ENCODE results near the gene TMEM98.
"Not testable (repeated sequence)": the region's sequence is repeated elsewhere in the genome, so short reads cannot be mapped to it uniquely, and the experiment has no call there.

Gene TMEM98

DNA sequence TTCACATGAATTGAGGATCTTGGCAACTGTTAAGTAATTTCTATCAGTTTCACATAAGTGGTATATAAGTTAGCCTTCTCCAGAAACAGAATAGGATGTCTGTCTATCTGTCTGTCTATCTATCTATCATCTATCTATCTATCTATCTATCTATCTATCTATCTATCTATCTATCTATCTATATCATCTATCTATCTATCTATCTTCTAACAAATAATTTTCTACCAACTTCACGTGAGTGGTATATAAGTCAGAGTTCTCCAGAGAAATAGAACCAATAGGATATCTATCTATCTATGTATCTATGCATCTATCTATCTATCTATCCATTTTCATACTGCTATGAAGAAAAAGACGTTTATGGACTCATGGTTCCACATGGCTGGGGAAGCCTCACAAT, 52.3 kb downstream of the TMEM98 start:
- DNase-seq (ENCODE audit: low read depth in 2 of 2) = no peak

- not testable (repeated sequence) for DNase-seq (ENCODE audit: low read depth in 2 of 2)
Observed at GRCh38 chr17:32981611-32982010, 53.7 kb downstream of the TMEM98 start.

DNA sequence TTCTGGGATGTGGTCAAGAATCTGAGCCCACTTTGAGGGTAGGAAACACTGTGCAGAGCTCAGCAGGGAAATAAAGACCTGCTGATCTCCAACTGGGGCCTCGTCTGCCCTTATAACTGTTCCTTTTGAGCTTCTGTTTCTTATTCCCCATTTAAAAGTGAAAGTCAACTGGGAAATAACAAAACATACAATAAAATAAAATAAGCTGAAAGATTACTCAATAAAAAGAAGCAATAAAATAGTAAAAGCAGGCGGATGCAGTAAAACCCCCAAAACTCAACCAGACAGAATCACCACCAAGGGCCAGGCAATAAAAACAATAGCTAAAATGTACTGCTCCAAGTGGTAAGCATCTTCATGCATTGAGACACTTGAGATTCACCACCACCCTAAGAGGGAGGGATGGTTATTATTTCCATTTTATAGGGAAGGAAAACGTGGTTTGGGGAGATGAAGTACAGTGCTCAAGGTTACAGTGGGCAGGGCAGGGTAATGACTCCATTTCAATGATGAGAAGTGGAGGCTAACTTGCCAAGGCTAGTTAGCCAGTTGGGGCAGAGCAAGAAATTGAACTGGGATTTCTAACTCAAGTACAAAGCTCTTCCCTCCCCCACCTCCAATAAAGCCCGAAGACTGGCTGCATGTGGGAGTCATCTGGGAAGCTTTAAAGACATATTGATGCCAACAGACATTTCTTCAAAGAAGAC, 57.2 kb downstream of the TMEM98 start:
- DNase-seq (ENCODE audit: low read depth in 2 of 2) = no peak

DNA sequence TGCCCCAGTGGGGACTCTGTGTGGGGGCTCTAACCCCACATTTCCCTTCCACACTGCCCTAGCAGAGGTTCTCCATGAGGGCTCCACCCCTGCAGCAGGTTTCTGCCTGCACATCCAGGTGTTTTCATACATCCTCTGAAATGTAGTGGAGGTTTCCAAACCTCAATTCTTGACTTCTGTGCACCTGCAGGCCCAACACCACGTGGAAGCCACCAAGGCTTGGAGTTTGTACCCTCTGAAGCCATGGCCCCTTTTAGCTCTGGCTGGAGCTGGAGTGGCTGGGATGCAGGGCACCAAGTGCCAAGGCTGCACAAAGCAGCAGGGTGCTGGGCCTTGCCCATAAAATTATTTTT, 59.5 kb downstream of the TMEM98 start:
- DNase-seq (ENCODE audit: low read depth in 2 of 2) = not testable (repeated sequence)

DNA sequence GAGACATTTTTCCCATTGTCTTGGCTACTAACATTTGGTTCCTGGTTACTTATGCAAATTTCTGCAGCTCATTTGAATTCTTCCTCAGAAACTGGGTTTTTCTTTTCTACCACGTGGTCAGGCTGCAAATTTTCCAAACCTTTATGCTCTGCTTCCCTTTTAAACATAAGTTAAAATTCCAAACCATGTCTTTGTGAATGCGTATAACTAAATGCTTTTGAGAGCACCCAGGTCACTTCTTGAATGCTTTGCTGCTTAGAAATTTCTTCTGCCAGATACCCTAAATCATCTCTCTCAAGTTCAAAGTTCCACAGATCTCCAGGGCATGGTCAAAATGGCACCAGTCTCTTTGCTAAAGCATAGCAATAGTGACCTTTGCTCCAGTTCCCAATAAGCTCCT, 59.9 kb downstream of the TMEM98 start:
- DNase-seq (ENCODE audit: low read depth in 2 of 2) = not testable (repeated sequence)

- DNase-seq (ENCODE audit: low read depth in 2 of 2) = no peak
Observed at GRCh38 chr17:32988481-32989101, 60.6 kb downstream of the TMEM98 start.

- DNase-seq (ENCODE audit: low read depth in 2 of 2) = no peak
Observed at GRCh38 chr17:32992321-32993033, 64.5 kb downstream of the TMEM98 start.

DNA sequence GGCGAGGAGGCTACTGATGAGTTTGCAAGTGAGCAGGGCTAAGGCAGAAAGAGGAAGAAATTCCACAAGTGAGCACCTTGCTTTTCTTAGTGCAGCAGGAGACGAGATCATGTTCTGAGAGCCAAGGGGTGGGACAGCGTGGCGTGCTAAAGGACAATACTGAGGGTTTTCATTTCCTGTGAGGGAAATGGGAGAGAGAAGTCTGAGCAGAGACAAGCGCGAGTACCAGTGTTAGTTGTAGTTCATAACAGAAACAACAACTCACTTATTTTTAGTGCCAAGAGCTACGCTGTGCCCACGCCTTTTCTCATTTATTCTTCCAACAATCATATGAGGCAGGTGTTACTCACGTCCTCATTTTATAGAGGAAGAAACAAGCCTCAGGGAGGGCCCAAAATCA, 66.0 kb downstream of the TMEM98 start:
- no peak for DNase-seq (ENCODE audit: low read depth in 2 of 2)

Data from activated CD4-positive, alpha-beta T cell treated with anti-CD3 and anti-CD28 coated beads for 24 hours (primary cell).